ENCODE results near the gene SPEM2.
A peak's percentile ranks its signal among the peaks of the same experiment; 100 is the strongest.

The SPEM2 gene

GRCh38 chr17:7425316-7425715 is at the start of gene SPEM2:
TSS of gene SPEM2 (plus strand) at chr17:7425616. CDS start at chr17:7425689, 73 bp downstream.
- H3K4me3 ChIP-seq (ENCODE audit: low read length) = no peak within 1 kb of the TSS
- no peaks in the 10 kb centered on the region for H3K36me3 ChIP-seq (ENCODE audit: control insufficient read depth, insufficient read depth, low read length)
- H3K9me3 ChIP-seq (ENCODE audit: control insufficient read depth, low read length) = no peaks in the 10 kb centered on the region
- H3K9ac ChIP-seq (ENCODE audit: low read length) = no peak within 1 kb of the TSS
- no peaks in the 10 kb centered on the region for H3K4me1 ChIP-seq (ENCODE audit: control insufficient read depth, insufficient read depth, low read length)
- peaks cover 2% of the 10 kb centered on the region for H3K27me3 ChIP-seq (ENCODE audit: control insufficient read depth, insufficient read depth, low read length)

DNA sequence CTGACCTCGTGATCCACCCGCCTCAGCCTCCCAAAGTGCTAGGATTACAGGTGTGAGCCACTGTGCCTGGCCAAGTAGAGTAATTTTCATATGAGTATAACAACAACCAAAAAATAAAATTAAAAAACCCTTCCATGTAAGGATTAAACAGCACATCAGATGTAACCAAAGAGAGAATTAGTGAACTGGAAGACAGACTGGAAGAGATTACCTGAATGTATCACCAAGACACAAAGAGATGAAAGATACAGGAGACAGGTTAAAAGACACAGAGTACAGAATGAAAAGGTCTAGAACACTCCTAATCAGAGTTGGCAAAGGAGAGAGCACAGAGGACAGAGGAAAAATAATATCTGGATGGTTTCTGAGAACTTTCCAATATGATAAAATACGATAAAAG is 46.3 kb upstream of the SPEM2 start:
- H3K36me3 ChIP-seq (ENCODE audit: control insufficient read depth, insufficient read depth, low read length) = no peaks in the 10 kb centered on the region
- no peaks in the 10 kb centered on the region for H3K27me3 ChIP-seq (ENCODE audit: control insufficient read depth, insufficient read depth, low read length)
- peaks cover 10% of the 10 kb centered on the region for H3K4me1 ChIP-seq (ENCODE audit: control insufficient read depth, insufficient read depth, low read length)
- no peaks in the 10 kb centered on the region for H3K9me3 ChIP-seq (ENCODE audit: control insufficient read depth, low read length)
- H3K4me3 ChIP-seq (ENCODE audit: low read length) = no peak overlapping the region
- no peak overlapping the region for H3K9ac ChIP-seq (ENCODE audit: low read length)

- Histone ChIP-seq H3K36me3 (ENCODE audit: control insufficient read depth, insufficient read depth, low read length) (peaks cover 6% of the 10 kb centered on the region), H3K9me3 (ENCODE audit: control insufficient read depth, low read length) (no peaks in the 10 kb centered on the region), H3K27me3 (ENCODE audit: control insufficient read depth, insufficient read depth, low read length) (no peaks in the 10 kb centered on the region), H3K4me3 (ENCODE audit: low read length) (peak overlapping the region; percentile 52), H3K9ac (ENCODE audit: low read length) (peak overlapping the region; percentile 81), H3K4me1 (ENCODE audit: control insufficient read depth, insufficient read depth, low read length) (peaks cover 10% of the 10 kb centered on the region)
These were observed 45.1 kb upstream of the SPEM2 start for GRCh38 chr17:7380321-7380720.

DNA sequence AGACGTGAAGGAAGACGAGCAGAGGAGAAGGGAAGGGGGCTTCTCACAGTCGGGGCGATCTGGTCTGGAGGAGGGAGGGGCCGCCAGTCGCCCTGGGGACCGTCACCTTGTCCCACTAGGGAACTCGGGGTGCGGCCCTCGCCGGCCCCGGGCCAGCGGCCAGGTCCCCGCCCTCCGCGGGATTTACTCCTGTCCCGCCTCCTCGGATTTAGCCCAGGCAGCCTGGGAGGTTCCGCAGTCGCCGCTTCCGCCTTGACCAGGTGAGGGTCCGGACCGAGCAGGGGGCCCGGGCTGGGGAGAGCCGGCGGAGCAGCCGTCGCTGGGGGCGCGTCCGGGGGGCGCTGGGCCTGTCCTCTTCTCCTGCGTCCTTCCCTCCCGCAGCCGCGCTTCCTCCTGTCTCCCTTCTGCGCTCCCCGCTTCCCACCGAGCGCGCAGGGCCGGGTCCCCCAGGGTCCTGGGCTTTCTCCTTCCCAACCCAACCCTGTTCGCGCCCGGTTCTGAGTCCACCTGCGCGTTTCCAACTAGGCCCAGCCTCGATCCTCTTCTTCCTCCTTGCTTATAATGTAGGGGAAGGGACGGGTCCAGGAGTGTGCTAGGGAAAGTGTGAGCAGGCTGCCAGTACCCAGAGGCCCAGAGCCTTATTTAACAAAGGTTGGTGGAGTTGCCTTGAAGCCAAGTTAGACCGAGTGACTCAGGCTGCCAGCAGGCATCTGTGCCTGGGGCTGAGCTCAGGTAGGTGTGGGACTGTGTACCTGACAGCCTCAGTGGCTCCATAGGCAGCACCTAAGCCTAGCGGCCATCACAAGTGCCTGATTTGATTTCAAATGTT is 44.3 kb upstream of the SPEM2 start, which contains the start of gene TNK1:
Gene TNK1, plus strand, starts transcription at position 235 of the 829 bp plus-strand sequence. CDS start 1,838 bp downstream, outside the sequence.
- no peaks in the 10 kb centered on the region for H3K9me3 ChIP-seq (ENCODE audit: control insufficient read depth, low read length)
- peak within 1 kb of the TSS; percentile 52 for H3K4me3 ChIP-seq (ENCODE audit: low read length)
- H3K4me1 ChIP-seq (ENCODE audit: control insufficient read depth, insufficient read depth, low read length) = peaks cover 10% of the 10 kb centered on the region
- H3K9ac ChIP-seq (ENCODE audit: low read length) = peak within 1 kb of the TSS; percentile 81
- no peaks in the 10 kb centered on the region for H3K27me3 ChIP-seq (ENCODE audit: control insufficient read depth, insufficient read depth, low read length)
- peaks cover 6% of the 10 kb centered on the region for H3K36me3 ChIP-seq (ENCODE audit: control insufficient read depth, insufficient read depth, low read length)

GRCh38 chr17:7382901-7383300 is 42.5 kb upstream of the SPEM2 start:
- Histone ChIP-seq H3K9me3 (ENCODE audit: control insufficient read depth, low read length) (no peaks in the 10 kb centered on the region), H3K9ac (ENCODE audit: low read length) (no peak overlapping the region), H3K27me3 (ENCODE audit: control insufficient read depth, insufficient read depth, low read length) (no peaks in the 10 kb centered on the region), H3K36me3 (ENCODE audit: control insufficient read depth, insufficient read depth, low read length) (peaks cover 6% of the 10 kb centered on the region), H3K4me1 (ENCODE audit: control insufficient read depth, insufficient read depth, low read length) (peaks cover 10% of the 10 kb centered on the region), H3K4me3 (ENCODE audit: low read length) (no peak overlapping the region)

- Histone ChIP-seq H3K9ac (ENCODE audit: low read length) (no peak overlapping the region), H3K36me3 (ENCODE audit: control insufficient read depth, insufficient read depth, low read length) (peaks cover 6% of the 10 kb centered on the region), H3K9me3 (ENCODE audit: control insufficient read depth, low read length) (no peaks in the 10 kb centered on the region), H3K4me1 (ENCODE audit: control insufficient read depth, insufficient read depth, low read length) (peaks cover 10% of the 10 kb centered on the region), H3K27me3 (ENCODE audit: control insufficient read depth, insufficient read depth, low read length) (no peaks in the 10 kb centered on the region), H3K4me3 (ENCODE audit: low read length) (no peak overlapping the region)
These were observed 42.1 kb upstream of the SPEM2 start for GRCh38 chr17:7383371-7383741.

- H3K27me3 ChIP-seq (ENCODE audit: control insufficient read depth, insufficient read depth, low read length) = no peaks in the 10 kb centered on the region
- H3K4me3 ChIP-seq (ENCODE audit: low read length) = no peak overlapping the region
- no peaks in the 10 kb centered on the region for H3K9me3 ChIP-seq (ENCODE audit: control insufficient read depth, low read length)
- H3K4me1 ChIP-seq (ENCODE audit: control insufficient read depth, insufficient read depth, low read length) = peaks cover 10% of the 10 kb centered on the region
- H3K9ac ChIP-seq (ENCODE audit: low read length) = no peak overlapping the region
- peaks cover 11% of the 10 kb centered on the region for H3K36me3 ChIP-seq (ENCODE audit: control insufficient read depth, insufficient read depth, low read length)
These were observed 41.5 kb upstream of the SPEM2 start for GRCh38 chr17:7383742-7384488.

- Histone ChIP-seq H3K4me1 (ENCODE audit: control insufficient read depth, insufficient read depth, low read length) (peaks cover 10% of the 10 kb centered on the region), H3K4me3 (ENCODE audit: low read length) (no peak overlapping the region), H3K9ac (ENCODE audit: low read length) (no peak overlapping the region), H3K36me3 (ENCODE audit: control insufficient read depth, insufficient read depth, low read length) (peaks cover 17% of the 10 kb centered on the region), H3K27me3 (ENCODE audit: control insufficient read depth, insufficient read depth, low read length) (no peaks in the 10 kb centered on the region), H3K9me3 (ENCODE audit: control insufficient read depth, low read length) (no peaks in the 10 kb centered on the region)
These were observed 40.8 kb upstream of the SPEM2 start for GRCh38 chr17:7384489-7385081.

DNA sequence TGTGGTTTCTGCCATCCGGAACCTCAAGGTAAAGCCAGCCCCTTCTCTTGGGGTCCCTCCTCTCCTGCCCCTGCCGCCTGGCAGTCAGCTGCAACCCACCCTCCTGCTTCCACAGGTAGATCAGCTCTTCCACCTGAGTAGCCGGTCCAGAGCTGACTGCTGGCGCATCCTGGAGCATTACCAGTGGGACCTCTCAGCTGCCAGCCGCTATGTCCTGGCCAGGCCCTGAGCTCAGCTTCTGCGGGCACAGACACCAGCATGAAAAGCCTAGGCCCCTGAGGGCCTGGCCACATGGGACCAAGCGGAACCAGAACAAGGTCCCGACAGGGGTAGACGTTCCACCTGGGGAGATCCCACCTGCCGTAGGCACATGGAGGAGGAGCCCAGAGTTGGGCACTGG is 36.6 kb upstream of the SPEM2 start:
- Histone ChIP-seq H3K4me3 (ENCODE audit: low read length) (no peak overlapping the region), H3K9me3 (ENCODE audit: control insufficient read depth, low read length) (no peaks in the 10 kb centered on the region), H3K9ac (ENCODE audit: low read length) (no peak overlapping the region), H3K36me3 (ENCODE audit: control insufficient read depth, insufficient read depth, low read length) (peaks cover 17% of the 10 kb centered on the region), H3K27me3 (ENCODE audit: control insufficient read depth, insufficient read depth, low read length) (no peaks in the 10 kb centered on the region), H3K4me1 (ENCODE audit: control insufficient read depth, insufficient read depth, low read length) (peaks cover 6% of the 10 kb centered on the region)

GRCh38 chr17:7389924-7390910 is 35.2 kb upstream of the SPEM2 start:
- Histone ChIP-seq H3K4me3 (ENCODE audit: low read length) (no peak overlapping the region), H3K4me1 (ENCODE audit: control insufficient read depth, insufficient read depth, low read length) (peaks cover 12% of the 10 kb centered on the region), H3K36me3 (ENCODE audit: control insufficient read depth, insufficient read depth, low read length) (peaks cover 11% of the 10 kb centered on the region), H3K27me3 (ENCODE audit: control insufficient read depth, insufficient read depth, low read length) (no peaks in the 10 kb centered on the region), H3K9ac (ENCODE audit: low read length) (no peak overlapping the region), H3K9me3 (ENCODE audit: control insufficient read depth, low read length) (no peaks in the 10 kb centered on the region)

- Histone ChIP-seq H3K9ac (ENCODE audit: low read length) (no peak overlapping the region), H3K36me3 (ENCODE audit: control insufficient read depth, insufficient read depth, low read length) (peaks cover 11% of the 10 kb centered on the region), H3K4me1 (ENCODE audit: control insufficient read depth, insufficient read depth, low read length) (peaks cover 12% of the 10 kb centered on the region), H3K9me3 (ENCODE audit: control insufficient read depth, low read length) (no peaks in the 10 kb centered on the region), H3K4me3 (ENCODE audit: low read length) (no peak overlapping the region), H3K27me3 (ENCODE audit: control insufficient read depth, insufficient read depth, low read length) (no peaks in the 10 kb centered on the region)
These were observed 34.1 kb upstream of the SPEM2 start for GRCh38 chr17:7391307-7391706.
